Mesodermal cell (in vitro differentiated cells): Measurements from ENCODE around the gene IPMK.
A peak's percentile ranks its signal among the peaks of the same experiment; 100 is the strongest.
"Not testable (repeated sequence)": the region's sequence is repeated elsewhere in the genome, so short reads cannot be mapped to it uniquely, and the experiment has no call there.

Experiments
- H3K27ac ChIP-seq: 2 replicates; pipeline ENCODE4 v1.7.0; 2013; ENCODE audit warnings: mild to moderate bottlenecking, low read depth, low read length, moderate library complexity; ENCODE audit not compliant: severe bottlenecking
- H3K36me3 ChIP-seq: 2 replicates; pipeline ENCODE4 v1.7.1; 2013; ENCODE audit warnings: mild to moderate bottlenecking, low read length, moderate library complexity; ENCODE audit not compliant: control insufficient read depth, insufficient read depth
- H3K4me1 ChIP-seq: one replicate; pipeline ENCODE4 v1.7.1; 2013; ENCODE audit warnings: mild to moderate bottlenecking, low read length; ENCODE audit not compliant: insufficient read depth, control insufficient read depth, poor library complexity, severe bottlenecking
- H3K4me3 ChIP-seq: 2 replicates; pipeline ENCODE4 v1.7.0; 2013; ENCODE audit warnings: low read length, control low read depth, mild to moderate bottlenecking; ENCODE audit not compliant: insufficient read depth, poor library complexity, severe bottlenecking; ENCODE audit errors: extremely low read depth
- H3K9me3 ChIP-seq: 2 replicates; pipeline ENCODE4 v1.7.1; 2013; ENCODE audit warnings: mild to moderate bottlenecking, low read length, moderate library complexity; ENCODE audit not compliant: control insufficient read depth
- WGBS, 2 experiments: methylation state at CpG; one replicate each; pipeline ENCODE4 v1.1.5; 2013; ENCODE audit warnings: missing lambda C conversion rate in 2 of 2; ENCODE audit not compliant: insufficient coverage in 2 of 2; 5-methylcytosine and 5-hydroxymethylcytosine counted together

IPMK gene

GRCh38 chr10:58266826-58267712 is 625 bp downstream of the IPMK start:
- peak overlapping the region; percentile 86 for H3K27ac ChIP-seq

DNA sequence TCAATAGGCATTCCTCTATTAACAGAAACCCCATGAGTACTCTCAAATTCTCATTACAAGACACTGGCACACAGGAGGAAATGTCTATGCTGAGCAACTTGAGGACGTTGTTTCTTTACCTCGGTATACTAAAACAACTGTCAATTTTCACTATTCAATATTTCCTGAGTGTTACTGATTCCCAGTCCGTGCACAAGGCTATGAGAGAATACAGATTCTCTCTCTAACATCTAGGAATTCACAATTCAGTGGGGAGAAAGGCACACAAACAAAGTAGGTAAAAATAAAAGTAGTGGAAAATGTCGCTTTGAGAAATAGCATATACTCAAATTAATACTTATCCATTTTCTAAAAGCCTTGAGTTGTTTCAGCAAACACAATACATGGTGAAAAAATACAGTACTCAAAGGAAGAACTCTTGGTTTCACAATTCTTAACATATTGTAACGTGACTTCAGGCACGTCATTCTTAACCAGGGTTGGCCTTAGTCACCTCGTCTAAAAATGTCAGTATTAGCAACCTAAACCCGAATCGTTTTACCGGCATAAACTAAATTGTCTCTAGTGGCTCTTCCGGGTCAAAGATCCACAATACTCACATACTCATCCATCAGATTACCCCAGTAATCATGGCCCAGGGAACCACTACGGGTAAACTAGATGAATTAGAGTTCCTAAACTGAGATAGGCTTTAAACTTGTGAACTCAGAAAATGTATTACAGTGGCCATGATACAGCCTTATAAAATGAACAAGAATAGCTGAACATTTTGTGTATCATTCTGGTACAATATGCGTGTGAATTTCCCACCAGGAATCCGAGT is 1.5 kb downstream of the IPMK start:
- peak overlapping the region; percentile 75 for H3K4me3 ChIP-seq
- H3K4me1 ChIP-seq, result no peaks in the 10 kb centered on the region
- H3K36me3 ChIP-seq, result no peaks in the 10 kb centered on the region
- H3K9me3 ChIP-seq, result no peaks in the 10 kb centered on the region
- 1 to 7% methylated on average over 8 to 9 of the region's 14 CpGs for WGBS, 2 experiments
- peak overlapping the region; percentile 86 for H3K27ac ChIP-seq

More at GRCh38 chr10:58266826-58267712, 625 bp downstream of the IPMK start:
- Histone ChIP-seq H3K4me1 (no peaks in the 10 kb centered on the region), H3K36me3 (no peaks in the 10 kb centered on the region), H3K4me3 (peak overlapping the region; percentile 75), H3K9me3 (no peaks in the 10 kb centered on the region)
- WGBS, 2 experiments, result 0 to 2% methylated on average over 29 to 36 of the region's 53 CpGs

- WGBS, 2 experiments, result no CpG with 5 or more reads among the region's 1 CpG
- Histone ChIP-seq H3K36me3 (no peaks in the 10 kb centered on the region), H3K9me3 (no peaks in the 10 kb centered on the region), H3K4me1 (no peaks in the 10 kb centered on the region), H3K4me3 (peak overlapping the region; percentile 75), H3K27ac (peak overlapping the region; percentile 33)
Observed at GRCh38 chr10:58265249-58265648, 2.4 kb downstream of the IPMK start.

GRCh38 chr10:58264780-58265179 is 2.9 kb downstream of the IPMK start:
- H3K27ac ChIP-seq, result peak overlapping the region; percentile 33
- H3K9me3 ChIP-seq, result no peaks in the 10 kb centered on the region
- H3K4me3 ChIP-seq, result no peak overlapping the region
- H3K4me1 ChIP-seq, result no peaks in the 10 kb centered on the region
- no peaks in the 10 kb centered on the region for H3K36me3 ChIP-seq
- WGBS, 2 experiments, result 10% methylated on average over 2 of the region's 5 CpGs; no CpG with 5 or more reads in 1 of the 2 experiments

DNA sequence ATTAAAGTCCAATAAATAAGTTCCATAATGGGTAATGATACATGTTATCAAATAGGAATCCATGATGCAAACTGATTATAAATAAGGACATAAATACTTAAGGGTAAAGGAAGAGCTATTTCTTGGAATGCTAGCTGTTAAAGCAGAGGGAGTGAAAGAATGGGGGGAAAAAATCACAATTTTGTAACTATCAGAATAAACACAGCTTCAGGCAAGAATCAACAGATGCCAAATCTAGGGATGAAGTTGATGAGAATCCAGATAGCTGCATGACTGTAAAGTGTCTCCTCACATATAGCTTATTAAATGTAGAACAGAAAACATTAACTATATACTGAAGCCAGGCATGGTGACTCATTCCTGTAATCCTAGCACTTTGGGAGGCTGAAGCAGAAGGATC is 4.9 kb downstream of the IPMK start:
- H3K36me3 ChIP-seq, result peaks cover 12% of the 10 kb centered on the region
- H3K4me3 ChIP-seq, result no peak overlapping the region
- peaks cover 2% of the 10 kb centered on the region for H3K9me3 ChIP-seq
- no peaks in the 10 kb centered on the region for H3K4me1 ChIP-seq
- no peak overlapping the region for H3K27ac ChIP-seq

DNA sequence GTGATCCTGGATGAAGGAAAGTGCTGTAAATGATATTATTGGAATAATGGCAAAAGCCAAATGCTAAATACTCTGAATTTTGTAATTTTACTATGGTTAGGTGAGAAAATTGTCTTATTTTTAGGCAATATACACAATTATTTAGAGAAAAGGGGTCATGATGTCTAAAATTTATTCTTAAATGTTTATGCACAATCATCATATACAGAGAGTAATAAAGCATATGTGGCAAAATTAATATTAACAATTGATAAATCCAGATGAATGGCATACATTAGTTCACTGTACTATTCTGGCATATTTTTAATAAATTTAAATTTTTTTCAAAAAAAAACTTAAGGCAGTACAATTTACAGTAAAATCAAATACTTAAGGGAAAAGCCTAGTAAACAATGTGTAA is 7.4 kb downstream of the IPMK start:
- Histone ChIP-seq H3K4me1 (no peaks in the 10 kb centered on the region), H3K27ac (no peak overlapping the region), H3K9me3 (peaks cover 3% of the 10 kb centered on the region), H3K36me3 (peaks cover 26% of the 10 kb centered on the region), H3K4me3 (no peak overlapping the region)

- peaks cover 12% of the 10 kb centered on the region for H3K9me3 ChIP-seq
- H3K27ac ChIP-seq, result no peak overlapping the region
- WGBS, 2 experiments, result no CpG with 5 or more reads among the region's 4 CpGs
- H3K4me3 ChIP-seq, result no peak overlapping the region
- H3K4me1 ChIP-seq, result no peaks in the 10 kb centered on the region
- H3K36me3 ChIP-seq, result peaks cover 32% of the 10 kb centered on the region
Observed at GRCh38 chr10:58258977-58259692, 8.6 kb downstream of the IPMK start.

DNA sequence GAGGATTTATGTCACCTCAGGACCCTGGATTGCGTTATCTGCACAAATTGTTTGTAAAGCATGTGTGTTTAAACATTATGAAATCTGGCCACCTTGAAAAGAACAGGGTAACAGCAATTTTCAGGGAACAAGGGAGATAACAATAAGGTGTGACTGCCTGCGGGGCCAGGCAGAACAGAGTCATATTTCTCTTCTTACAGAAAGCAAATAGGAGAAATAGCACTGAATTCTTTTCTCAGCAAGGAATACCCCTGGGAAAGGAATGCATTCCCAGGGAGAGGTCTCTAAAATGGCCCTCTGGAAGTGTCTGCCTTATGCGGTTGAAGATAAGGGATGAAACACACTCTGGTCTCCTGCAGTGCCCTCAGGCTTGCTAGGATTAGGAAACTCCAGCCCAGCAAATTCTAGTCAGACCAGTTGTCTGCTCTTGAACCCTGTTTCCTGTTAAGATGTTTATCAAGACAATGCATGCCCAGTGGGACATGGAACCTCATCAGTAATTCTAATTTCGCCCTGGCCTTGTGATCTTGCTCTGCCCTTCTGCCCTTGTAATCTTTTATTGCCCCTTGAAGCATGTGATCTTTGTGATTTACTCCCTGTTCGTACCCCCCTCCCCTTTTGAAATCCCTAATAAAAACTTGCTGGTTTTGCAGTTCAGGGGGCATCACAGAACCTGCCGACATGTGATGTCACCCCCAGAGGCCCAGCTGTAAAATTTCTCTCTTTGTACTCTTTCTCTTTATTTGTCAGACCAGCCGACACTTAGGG is 11.5 kb downstream of the IPMK start:
- Histone ChIP-seq H3K36me3 (peaks cover 32% of the 10 kb centered on the region), H3K9me3 (peaks cover 19% of the 10 kb centered on the region)
- not testable (repeated sequence) for H3K27ac ChIP-seq, H3K4me3 ChIP-seq, H3K4me1 ChIP-seq
- 72 to 76% methylated on average over 2 to 4 of the region's 7 CpGs for WGBS, 2 experiments

- no peaks in the 10 kb centered on the region for H3K4me1 ChIP-seq
- 100% methylated on average over 1 of the region's 1 CpG; no CpG with 5 or more reads in 1 of the 2 experiments for WGBS, 2 experiments
- no peak overlapping the region for H3K4me3 ChIP-seq
- no peak overlapping the region for H3K27ac ChIP-seq
- peaks cover 32% of the 10 kb centered on the region for H3K36me3 ChIP-seq
- H3K9me3 ChIP-seq, result peaks cover 19% of the 10 kb centered on the region
Observed at GRCh38 chr10:58254644-58255043, 13.1 kb downstream of the IPMK start.

- 81 to 95% methylated on average over 2 of the region's 4 CpGs for WGBS, 2 experiments
- Histone ChIP-seq H3K27ac (no peak overlapping the region), H3K4me3 (no peak overlapping the region), H3K36me3 (peaks cover 24% of the 10 kb centered on the region), H3K4me1 (no peaks in the 10 kb centered on the region), H3K9me3 (peaks cover 19% of the 10 kb centered on the region)
Observed at GRCh38 chr10:58253184-58253583, 14.5 kb downstream of the IPMK start.
